ENCODE measurements around the gene MET.
"Not testable (repeated sequence)": the region's sequence is repeated elsewhere in the genome, so short reads cannot be mapped to it uniquely, and the experiment has no call there.

The MET gene

GRCh38 chr7:116728413-116728812 is 56.4 kb downstream of the MET start:
- no peak for DNase-seq

GRCh38 chr7:116730097-116731022 is 58.4 kb downstream of the MET start:
- no peak for DNase-seq

DNA sequence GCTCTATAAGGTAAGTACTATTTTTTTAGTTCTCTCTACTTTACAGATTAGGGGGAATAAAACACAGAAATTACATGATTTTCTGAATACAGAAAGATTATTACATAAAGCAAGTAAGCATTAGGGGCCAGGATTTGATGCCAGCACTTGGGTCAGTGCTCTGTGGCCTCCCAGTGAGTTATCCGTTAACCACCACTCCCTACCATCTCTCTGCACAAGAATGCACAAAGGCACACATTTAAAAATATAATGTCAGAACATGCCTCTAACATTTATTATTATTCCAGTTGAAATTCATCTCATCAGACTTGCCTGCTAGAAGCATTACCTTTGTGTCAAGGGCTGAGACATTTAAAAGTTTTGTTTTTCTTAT is 59.0 kb downstream of the MET start:
- no peak for DNase-seq

- no peak for DNase-seq
Observed at GRCh38 chr7:116731445-116732335, 59.7 kb downstream of the MET start.

GRCh38 chr7:116732788-116733694 is 61.0 kb downstream of the MET start:
- no peak for DNase-seq

- no peak for DNase-seq
Observed at GRCh38 chr7:116733924-116734580, 62.1 kb downstream of the MET start.

GRCh38 chr7:116734710-116735109 is 62.7 kb downstream of the MET start:
- DNase-seq = no peak

- no peak for DNase-seq
Observed at GRCh38 chr7:116736927-116737715, 65.1 kb downstream of the MET start.

GRCh38 chr7:116738378-116738777 is 66.4 kb downstream of the MET start:
- no peak for DNase-seq

GRCh38 chr7:116739307-116739706 is 67.3 kb downstream of the MET start:
- DNase-seq = no peak

- no peak for DNase-seq
Observed at GRCh38 chr7:116740231-116740630, 68.2 kb downstream of the MET start.

GRCh38 chr7:116740755-116741462 is 68.9 kb downstream of the MET start:
- no peak for DNase-seq

GRCh38 chr7:116741625-116742316 is 69.8 kb downstream of the MET start:
- no peak for DNase-seq

- no peak for DNase-seq
Observed at GRCh38 chr7:116742641-116743040, 70.6 kb downstream of the MET start.

DNA sequence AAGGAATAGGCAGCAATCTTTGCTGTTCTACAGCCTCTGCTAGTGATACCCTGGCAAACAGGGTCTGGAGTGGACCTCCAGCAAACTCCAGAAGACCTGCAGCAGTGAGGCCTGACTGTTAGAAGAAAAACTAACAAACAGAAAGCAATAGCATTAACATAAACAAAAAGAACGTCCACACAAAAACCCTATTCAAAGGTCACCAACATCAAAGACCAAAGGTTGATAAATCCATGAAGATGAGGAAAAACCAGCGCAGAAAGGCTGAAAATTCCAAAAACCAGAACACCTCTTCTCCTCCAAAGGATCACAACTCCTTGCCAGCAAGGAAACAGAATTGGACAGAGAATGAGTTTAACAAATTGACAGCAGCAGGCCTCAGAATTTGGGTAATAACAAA is 71.8 kb downstream of the MET start:
- not testable (repeated sequence) for DNase-seq

GRCh38 chr7:116746388-116746787 is 74.4 kb downstream of the MET start:
- DNase-seq = not testable (repeated sequence)

GRCh38 chr7:116751070-116751469 is 79.1 kb downstream of the MET start:
- not testable (repeated sequence) for DNase-seq

DNA sequence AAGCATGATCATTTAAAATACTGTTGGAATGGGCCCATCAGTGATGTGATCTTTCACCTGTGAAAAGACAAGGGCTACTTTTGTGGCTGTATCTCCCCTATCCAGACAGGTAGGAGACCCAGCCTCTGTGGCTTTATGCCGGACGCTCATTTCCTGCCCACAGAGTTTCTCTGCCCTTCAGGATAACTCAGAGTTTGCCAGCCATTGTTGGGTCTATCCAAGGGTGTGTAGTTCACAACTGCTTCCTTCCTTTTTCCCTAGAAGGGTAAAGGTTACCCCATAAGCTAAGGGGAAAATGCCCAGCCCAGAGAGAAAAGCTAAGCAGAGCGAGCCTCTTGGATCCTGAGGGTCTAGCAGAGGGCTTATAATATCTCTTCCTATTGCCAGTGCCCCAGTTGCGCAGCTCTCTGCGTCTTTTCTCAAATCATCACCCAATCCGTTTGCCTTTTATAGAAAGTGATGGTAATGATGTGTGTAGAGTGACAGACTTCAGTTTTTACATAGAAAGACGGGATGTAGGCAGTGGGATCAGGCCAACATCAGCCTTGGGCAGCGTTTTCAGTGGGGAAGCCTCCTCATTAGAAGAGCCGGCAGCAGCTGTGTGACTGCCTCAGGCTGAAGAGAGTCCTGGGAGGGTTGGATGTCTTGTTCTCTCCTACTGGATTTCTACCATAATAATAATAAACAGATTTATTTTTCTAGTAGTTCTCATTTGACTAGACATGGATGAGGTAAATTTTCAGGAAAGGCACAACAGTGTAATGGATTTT is 80.5 kb downstream of the MET start:
- no peak for DNase-seq

DNA sequence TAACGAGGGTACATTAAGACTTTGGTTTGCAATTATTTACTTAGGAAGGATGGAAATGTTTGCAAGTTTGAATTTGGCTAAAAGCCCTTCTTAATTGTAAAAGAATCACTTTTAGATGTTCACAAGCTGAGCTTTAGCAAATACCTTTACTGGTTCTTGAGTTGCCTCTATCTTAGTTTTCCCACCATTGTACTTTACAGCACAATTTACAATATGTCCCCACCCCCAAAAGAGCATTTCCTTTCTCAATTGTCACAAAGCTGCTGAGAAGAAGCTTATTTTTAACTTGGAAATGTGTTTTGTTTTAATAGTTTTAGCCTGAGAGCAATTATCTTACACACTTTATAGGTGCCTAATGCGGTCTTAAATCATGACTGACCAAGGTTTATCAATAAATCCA is 81.1 kb downstream of the MET start:
- no peak for DNase-seq

Measured in GF-D8 (cell line).